Mucosa of stomach (tissue), 1 donor: ENCODE data around the gene BOLL.
"Not testable (repeated sequence)": the region's sequence is repeated elsewhere in the genome, so short reads cannot be mapped to it uniquely, and the experiment has no call there.

ENCODE experiments used
- H3K27me3 ChIP-seq: one replicate; pipeline ENCODE4 v1.7.0; 2013; ENCODE audit warnings: mild to moderate bottlenecking, low read length; ENCODE audit not compliant: control insufficient read depth, insufficient read depth
- H3K36me3 ChIP-seq: one replicate; pipeline ENCODE4 v1.7.0; 2013; ENCODE audit warnings: low read length; ENCODE audit not compliant: control insufficient read depth, insufficient read depth
- H3K4me1 ChIP-seq: one replicate; pipeline ENCODE4 v1.7.0; 2013; ENCODE audit warnings: mild to moderate bottlenecking, low read length; ENCODE audit not compliant: control insufficient read depth, insufficient read depth
- H3K4me3 ChIP-seq: one replicate; pipeline ENCODE4 v1.7.0; 2013; ENCODE audit warnings: low read length
- H3K9ac ChIP-seq: one replicate; pipeline ENCODE4 v1.7.0; 2013; ENCODE audit warnings: mild to moderate bottlenecking, low read length, moderate library complexity
- H3K9me3 ChIP-seq: one replicate; pipeline ENCODE4 v1.7.0; 2013; ENCODE audit warnings: mild to moderate bottlenecking, low read length, moderate library complexity; ENCODE audit not compliant: control insufficient read depth
- donor health status: Pancreatic carcinoma.

BOLL gene

DNA sequence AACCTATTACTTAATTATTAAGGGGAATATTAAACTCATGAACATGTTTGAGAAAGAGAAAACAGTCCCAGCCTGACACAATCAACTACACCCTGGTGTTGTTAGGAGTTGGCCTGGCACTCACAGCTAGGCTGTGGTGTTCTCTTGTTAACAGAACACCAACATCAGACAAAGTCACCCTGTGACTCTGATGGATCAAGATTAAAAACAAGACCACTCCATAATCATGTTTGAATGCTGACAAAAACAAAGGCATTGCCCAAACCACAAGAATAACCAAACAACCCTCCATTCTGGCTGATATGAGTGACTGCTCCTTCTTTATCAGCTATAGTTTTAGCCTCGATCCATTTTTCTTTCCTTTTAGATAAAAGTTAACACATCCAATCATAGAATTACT is 3.0 kb downstream of the BOLL start:
- H3K27me3 ChIP-seq = peaks cover 16% of the 10 kb centered on the region
- H3K9me3 ChIP-seq = no peaks in the 10 kb centered on the region
- no peak overlapping the region for H3K4me3 ChIP-seq
- no peaks in the 10 kb centered on the region for H3K4me1 ChIP-seq
- H3K9ac ChIP-seq = no peak overlapping the region
- no peaks in the 10 kb centered on the region for H3K36me3 ChIP-seq

DNA sequence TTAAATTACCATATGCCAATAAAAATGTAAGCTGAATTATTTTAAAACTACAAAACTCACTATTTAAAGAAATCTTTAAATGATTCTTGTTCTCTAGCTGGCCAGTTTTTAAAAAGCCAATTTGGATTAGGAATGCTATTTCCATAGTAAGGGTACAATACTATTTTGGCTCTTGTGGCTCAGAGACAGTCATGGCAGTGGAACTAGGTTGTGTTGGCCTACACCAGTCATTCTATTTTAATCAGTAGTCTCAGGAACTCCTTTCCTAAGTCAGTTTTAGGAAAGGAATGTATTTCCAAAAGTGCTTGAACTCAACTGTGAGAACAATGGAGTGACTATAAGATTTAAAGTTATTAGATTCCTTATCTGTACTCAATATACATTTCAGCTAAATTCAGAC is 5.9 kb downstream of the BOLL start:
- Histone ChIP-seq H3K9ac (no peak overlapping the region), H3K4me3 (no peak overlapping the region), H3K36me3 (no peaks in the 10 kb centered on the region), H3K4me1 (no peaks in the 10 kb centered on the region), H3K27me3 (no peaks in the 10 kb centered on the region), H3K9me3 (no peaks in the 10 kb centered on the region)

DNA sequence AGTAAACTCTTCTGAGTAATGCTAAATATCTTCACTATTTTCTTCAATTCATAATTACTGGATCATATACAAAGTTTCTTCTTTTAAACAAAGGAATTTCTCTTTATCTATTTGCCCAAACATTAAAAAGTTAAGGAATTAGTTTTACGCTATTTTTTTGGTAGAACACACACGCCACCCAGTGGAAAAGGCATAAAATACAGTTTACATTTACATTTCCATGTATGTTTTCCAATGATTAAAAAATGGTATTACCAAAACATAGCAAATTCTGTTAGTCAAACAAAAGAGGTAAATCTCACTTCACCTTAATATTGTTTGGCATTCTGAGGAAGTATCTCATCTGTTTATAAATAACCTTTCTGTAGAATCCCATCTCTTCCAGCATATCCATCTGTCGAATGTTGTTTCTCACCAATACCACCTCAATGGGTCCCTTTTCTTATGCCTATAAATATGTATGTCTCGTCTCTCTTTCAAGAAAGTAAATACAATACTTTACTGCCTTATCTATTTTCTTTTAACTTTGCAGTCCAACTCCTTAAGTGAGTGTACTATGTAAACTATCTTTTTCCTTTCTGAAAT is 7.2 kb downstream of the BOLL start:
- no peaks in the 10 kb centered on the region for H3K36me3 ChIP-seq

DNA sequence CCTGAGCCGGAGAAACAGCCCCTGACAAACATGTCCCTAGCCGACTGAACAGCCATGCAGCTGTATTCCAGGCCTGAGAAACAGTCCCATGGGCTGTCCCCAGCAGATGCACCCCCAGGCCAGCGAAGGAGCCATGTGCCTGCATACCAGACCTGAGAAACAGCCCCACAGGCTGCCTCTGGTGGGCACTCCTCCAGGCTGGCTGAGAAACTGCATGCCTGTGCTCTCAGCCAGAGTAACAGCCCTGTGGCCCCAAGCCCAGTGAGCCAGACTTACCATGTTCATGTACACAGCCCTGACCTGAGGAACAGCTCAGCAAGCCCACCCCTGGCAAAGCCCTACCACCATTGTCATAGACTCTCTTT is 24.8 kb downstream of the BOLL start:
- no peaks in the 10 kb centered on the region for H3K4me1 ChIP-seq
- no peak overlapping the region for H3K4me3 ChIP-seq
- no peak overlapping the region for H3K9ac ChIP-seq
- no peaks in the 10 kb centered on the region for H3K27me3 ChIP-seq
- H3K36me3 ChIP-seq = no peaks in the 10 kb centered on the region
- H3K9me3 ChIP-seq = no peaks in the 10 kb centered on the region

More for the DNA sequence above, 7.2 kb downstream of the BOLL start:
- H3K9me3 ChIP-seq = no peaks in the 10 kb centered on the region
- no peak overlapping the region for H3K4me3 ChIP-seq
- no peak overlapping the region for H3K9ac ChIP-seq
- H3K4me1 ChIP-seq = no peaks in the 10 kb centered on the region
- H3K27me3 ChIP-seq = no peaks in the 10 kb centered on the region

DNA sequence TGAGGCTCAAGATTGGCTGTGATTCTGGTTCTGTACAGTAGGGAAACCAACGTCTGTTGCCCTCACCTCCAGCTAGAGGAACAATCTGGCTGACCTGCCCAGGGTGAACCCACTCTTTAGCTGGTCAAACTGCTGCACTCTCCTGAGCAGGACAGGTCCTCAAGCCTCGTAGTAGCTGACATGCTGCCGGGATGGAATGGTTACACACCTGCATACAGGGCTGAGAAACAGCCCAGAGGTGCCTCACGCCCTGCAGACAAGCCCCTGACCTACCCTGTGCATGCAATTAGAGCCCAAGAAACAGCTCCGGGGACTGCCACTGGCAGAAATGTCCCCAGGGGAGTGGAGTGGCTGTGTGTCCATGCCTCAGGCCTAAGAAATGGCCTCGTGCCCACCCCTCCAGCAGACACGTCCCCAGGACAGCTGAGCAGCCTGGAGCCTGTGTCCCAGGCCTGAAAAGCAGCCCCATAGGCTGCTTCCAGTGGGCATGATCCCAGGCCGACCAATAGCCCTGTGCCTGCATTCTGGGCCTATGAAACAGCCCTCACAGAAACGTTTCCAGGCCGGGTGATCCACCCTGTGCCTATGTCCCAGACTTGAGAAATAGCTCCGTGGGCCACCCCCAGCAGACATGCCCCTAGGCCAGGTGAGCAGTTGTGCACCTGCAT is 25.4 kb downstream of the BOLL start:
- Histone ChIP-seq H3K4me1 (no peaks in the 10 kb centered on the region), H3K27me3 (no peaks in the 10 kb centered on the region), H3K9me3 (no peaks in the 10 kb centered on the region), H3K9ac (no peak overlapping the region), H3K4me3 (no peak overlapping the region), H3K36me3 (no peaks in the 10 kb centered on the region)

DNA sequence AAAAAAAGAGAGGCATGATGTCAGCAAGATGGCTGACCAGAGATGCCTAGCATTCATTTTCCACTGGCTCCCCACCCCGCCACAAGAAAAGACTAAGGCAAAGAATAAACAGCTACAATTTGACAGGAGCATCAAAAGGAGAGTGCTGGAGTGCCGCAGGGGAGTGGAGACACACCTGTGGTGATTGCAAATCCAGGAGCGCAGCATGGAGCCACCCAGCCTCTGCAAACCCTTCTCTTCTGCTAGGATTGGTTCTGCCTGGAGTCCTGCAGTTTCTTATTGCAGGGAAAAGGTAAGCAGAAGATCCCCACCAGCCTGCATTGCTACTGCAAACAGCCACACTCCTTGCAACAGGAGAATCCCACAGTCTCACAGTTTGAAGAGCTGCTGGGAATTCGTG is 26.1 kb downstream of the BOLL start:
- Histone ChIP-seq H3K4me1 (no peaks in the 10 kb centered on the region), H3K36me3 (no peaks in the 10 kb centered on the region), H3K9ac (no peak overlapping the region), H3K4me3 (no peak overlapping the region), H3K27me3 (no peaks in the 10 kb centered on the region), H3K9me3 (no peaks in the 10 kb centered on the region)

DNA sequence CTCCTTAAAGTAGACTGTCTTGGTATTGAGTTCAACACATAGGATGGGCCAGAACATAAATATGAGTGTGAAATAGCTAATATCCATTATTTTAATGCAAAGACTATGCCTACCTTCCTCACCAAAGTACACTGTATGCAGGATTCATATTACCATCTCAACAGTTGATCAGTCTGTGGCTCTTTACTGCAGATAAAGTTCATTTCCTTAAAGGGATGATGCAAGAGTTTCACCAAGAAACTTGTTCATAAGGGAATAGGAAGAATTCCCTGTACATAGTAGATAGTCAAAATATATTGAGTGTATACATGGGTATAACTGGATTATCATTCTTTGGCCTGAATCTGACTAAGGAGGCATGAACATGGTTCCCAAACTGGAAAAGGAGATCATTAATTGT is 44.9 kb downstream of the BOLL start:
- Histone ChIP-seq H3K4me1 (no peaks in the 10 kb centered on the region), H3K27me3 (no peaks in the 10 kb centered on the region), H3K4me3 (no peak overlapping the region), H3K9me3 (no peaks in the 10 kb centered on the region), H3K36me3 (no peaks in the 10 kb centered on the region), H3K9ac (no peak overlapping the region)

DNA sequence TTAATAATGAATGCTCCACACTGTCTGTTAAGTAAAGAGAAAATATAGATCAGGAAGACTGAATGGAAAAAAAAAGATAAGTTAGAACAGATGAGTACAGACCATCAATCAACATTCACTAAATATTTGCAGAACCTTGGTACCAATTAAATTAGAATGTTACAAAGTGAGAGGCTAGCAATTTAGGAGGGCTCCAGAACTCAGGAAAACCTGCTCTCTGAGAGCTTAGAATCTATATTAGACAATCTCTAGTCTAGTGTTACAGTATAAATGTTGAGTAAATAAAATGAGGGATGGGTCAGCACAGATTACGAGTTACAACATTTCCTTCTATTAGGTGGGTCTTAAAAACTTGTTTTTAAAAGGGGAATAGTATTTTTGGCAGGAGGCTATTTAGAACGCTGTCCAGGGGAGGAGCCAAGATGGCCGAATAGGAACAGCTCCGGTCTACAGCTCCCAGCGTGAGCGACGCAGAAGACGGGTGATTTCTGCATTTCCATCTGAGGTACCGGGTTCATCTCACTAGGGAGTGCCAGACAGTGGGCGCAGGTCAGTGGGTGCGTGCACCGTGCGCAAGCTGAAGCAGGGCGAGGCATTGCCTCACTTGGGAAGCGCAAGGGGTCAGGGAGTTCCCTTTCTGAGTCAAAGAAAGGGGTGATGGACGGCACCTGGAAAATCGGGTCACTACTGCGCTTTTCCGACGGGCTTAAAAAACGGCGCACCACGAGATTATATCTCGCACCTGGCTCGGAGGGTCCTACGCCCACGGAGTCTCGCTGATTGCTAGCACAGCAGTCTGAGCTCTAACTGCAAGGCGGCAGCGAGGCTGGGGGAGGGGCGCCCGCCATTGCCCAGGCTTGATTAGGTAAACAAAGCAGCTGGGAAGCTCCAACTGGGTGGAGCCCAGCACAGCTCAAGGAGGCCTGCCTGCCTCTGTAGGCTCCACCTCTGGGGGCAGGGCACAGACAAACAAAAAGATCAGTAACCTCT is 56.3 kb downstream of the BOLL start:
- H3K4me3 ChIP-seq, H3K9ac ChIP-seq, H3K27me3 ChIP-seq, H3K4me1 ChIP-seq, H3K9me3 ChIP-seq, H3K36me3 ChIP-seq: not testable (repeated sequence)

DNA sequence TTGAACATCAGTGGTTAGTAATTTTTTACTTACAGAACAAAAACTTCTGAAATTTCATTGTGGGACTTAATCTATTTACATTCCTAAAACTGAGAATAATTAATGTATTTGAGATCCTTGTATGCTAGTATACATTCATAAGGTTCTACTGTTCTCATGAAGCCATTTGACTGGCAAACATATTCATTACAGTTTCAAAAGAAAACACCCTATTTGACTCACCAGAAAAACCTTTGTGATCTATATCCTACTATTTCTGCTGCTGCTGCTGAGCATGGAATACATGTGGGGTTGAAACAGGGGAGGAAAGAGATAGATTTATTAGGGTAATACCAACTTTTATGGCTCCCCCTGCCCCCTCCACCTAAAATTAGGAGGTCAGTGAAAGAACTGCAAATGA is 58.1 kb downstream of the BOLL start:
- Histone ChIP-seq H3K36me3 (no peaks in the 10 kb centered on the region), H3K9me3 (no peaks in the 10 kb centered on the region), H3K4me1 (no peaks in the 10 kb centered on the region), H3K4me3 (no peak overlapping the region), H3K9ac (no peak overlapping the region), H3K27me3 (no peaks in the 10 kb centered on the region)

DNA sequence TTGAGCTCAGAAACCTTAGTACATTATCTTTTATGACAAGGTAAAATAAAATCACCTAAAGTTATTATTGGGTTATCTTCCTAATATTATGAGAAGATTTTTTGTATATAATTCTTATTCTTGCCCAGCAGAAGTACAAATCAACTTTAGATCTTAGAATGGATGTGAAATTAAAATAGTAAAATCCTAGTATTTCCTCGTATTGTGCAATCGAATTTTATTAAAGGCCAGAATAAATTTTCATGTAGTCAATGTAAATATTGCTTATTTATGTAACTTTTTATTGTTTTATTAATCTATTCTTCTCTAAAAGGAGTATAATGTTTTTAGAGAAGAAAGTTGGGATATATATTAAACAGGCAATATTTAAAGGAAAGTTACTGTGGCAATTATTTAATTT is 67.3 kb downstream of the BOLL start:
- no peaks in the 10 kb centered on the region for H3K36me3 ChIP-seq
- no peaks in the 10 kb centered on the region for H3K27me3 ChIP-seq
- no peaks in the 10 kb centered on the region for H3K4me1 ChIP-seq
- H3K4me3 ChIP-seq = no peak overlapping the region
- H3K9me3 ChIP-seq = no peaks in the 10 kb centered on the region
- no peak overlapping the region for H3K9ac ChIP-seq

DNA sequence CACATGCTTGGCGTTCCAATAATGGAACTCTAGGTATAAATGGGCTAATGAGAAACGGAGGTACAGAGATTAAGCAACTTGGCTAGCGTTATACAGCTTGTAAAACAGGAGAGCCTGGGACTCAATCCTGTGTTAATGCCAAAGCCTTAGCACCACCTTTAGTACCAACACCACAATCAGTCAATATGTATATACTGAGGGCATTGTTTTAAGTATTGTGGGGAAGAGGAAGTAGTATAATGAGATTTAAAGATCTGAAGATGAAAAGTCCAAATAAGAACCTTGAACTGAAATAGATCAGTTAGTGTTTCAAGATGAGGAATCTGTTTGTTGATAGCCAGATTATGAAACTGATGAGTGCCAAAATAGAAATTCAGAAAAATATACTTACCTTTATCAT is 71.8 kb downstream of the BOLL start:
- Histone ChIP-seq H3K4me3 (no peak overlapping the region), H3K9ac (no peak overlapping the region), H3K36me3 (no peaks in the 10 kb centered on the region), H3K9me3 (no peaks in the 10 kb centered on the region), H3K4me1 (no peaks in the 10 kb centered on the region), H3K27me3 (no peaks in the 10 kb centered on the region)

DNA sequence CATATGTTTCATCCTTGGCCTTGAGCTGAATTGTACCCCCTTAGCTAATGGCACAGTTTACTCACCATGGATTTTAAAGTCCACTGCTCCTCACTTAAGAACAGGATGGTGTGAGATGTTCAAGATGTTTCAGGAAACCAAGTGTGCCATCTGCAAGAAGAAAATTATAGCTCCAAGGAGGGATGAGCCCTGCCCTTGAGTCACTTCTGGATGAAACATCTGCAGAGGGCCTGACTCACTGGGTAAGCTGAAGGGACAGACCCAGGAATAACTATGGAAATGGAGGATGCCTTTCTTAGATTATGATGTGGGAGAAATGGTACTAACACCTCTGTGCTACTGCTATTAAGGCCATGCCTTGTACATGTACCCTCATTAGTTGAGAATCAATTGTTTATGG is 73.5 kb downstream of the BOLL start:
- no peak overlapping the region for H3K9ac ChIP-seq
- H3K4me1 ChIP-seq = peaks cover 12% of the 10 kb centered on the region
- H3K27me3 ChIP-seq = no peaks in the 10 kb centered on the region
- H3K4me3 ChIP-seq = no peak overlapping the region
- H3K36me3 ChIP-seq = no peaks in the 10 kb centered on the region
- H3K9me3 ChIP-seq = no peaks in the 10 kb centered on the region
